Measurements from ENCODE around the gene FSTL4.

FSTL4 gene

DNA sequence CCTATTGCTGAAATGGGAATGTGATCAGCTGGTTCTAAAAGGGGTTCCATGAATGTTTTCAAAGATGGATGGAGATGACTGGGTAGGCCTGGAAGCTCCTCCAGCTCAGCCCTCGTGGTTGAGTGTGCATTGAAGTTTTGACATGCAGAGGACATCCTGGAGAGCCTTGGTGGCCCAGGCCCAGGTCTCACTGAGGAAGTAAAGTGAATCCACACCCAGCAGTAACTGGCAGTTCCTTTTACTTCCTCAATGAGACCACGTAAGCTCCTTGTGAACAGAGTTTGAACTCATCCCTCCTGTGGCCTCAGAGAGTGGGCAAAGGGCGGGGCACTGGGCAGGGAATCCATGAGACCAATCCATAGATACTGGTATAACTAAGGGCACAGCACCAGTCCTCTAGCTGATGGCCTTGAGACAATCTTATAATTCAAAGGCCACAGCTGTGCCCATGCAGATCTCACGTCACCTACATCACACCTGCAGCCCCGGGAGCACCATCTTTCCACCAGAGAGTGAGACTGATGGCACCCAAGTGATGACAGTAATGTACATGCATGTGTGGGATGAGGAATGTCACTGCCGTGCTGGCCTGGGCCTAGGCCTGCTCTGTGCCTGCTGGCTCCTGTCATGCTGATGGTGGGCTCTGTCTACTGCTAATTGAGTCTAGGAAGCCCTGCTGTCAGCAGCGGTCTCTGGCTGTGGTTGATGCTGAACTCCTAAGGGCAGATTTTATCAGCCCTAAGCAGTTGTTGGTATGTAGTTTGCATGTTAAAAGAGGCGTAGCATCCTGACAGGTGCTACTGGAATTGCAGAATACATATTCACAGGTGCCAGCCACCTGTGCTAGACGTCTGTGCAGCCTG lies 257.8 kb downstream of the FSTL4 start:
- DNase-seq (ENCODE audit: extremely low read depth in 1 of 2, low read depth in 1 of 2) = no peak

DNA sequence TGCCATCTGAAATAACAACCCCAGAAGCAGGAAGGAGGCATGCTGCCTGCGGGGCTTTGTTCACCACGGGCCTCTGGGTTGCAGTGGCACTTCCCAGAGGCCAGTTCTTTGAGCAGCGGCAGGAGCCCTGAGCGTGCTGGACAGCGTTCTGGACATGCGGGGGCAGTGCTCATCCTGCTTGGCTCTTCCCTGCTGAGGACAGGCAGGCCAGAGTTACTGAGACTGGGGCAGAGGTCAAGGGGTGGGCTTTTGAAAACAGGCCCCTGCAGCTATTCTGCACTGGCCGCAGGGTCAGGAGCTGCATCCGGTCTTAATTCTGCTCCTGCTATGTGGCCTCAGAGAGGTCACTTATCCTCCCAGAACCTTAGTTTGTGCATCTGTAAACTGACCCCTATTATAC lies 258.6 kb downstream of the FSTL4 start:
- no peak for DNase-seq (ENCODE audit: extremely low read depth in 1 of 2, low read depth in 1 of 2)

- no peak for DNase-seq (ENCODE audit: extremely low read depth in 1 of 2, low read depth in 1 of 2)
Measured at GRCh38 chr5:133348406-133348805, 263.9 kb downstream of the FSTL4 start.

- DNase-seq (ENCODE audit: extremely low read depth in 1 of 2, low read depth in 1 of 2) = no peak
Measured at GRCh38 chr5:133347039-133347438, 265.3 kb downstream of the FSTL4 start.

DNA sequence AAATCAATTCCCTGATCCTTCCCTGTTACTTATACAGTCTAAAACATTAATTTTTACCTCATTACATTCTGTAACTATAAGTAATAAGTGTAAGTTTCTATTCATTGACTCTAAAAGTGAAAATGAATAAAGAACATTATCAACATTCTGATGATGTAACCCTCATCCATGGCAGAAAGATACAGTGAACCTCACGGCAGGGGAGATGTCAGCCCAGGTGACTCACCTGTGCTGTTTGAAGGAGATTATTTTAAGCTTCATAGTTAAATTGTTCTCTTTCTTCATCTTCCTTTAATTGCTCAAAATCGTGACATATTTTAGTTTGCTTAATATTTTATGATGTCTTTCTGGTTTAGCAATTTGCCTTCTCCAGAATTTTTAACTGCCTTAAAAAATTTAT lies 268.1 kb downstream of the FSTL4 start:
- DNase-seq (ENCODE audit: extremely low read depth in 1 of 2, low read depth in 1 of 2) = no peak

DNA sequence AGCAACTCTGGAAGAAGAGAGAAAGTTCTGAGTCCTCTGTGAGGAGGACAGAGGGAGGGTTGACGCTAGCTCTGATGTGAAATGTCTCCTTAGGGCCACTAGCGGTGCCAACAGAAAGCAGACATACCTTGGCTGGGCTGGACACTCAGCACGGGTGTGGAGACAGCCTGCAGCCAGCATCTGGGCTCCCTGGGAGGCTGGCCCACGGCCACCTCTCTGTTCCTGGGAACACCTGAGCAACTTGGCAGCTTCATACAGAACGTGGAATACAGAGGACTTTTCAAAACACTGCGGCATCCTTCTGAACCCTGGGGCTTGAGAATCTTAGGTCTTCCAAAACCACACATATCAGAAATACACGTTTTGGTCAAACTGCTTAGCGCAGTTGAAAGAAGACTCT lies 269.1 kb downstream of the FSTL4 start:
- DNase-seq (ENCODE audit: extremely low read depth in 1 of 2, low read depth in 1 of 2) = no peak

DNA sequence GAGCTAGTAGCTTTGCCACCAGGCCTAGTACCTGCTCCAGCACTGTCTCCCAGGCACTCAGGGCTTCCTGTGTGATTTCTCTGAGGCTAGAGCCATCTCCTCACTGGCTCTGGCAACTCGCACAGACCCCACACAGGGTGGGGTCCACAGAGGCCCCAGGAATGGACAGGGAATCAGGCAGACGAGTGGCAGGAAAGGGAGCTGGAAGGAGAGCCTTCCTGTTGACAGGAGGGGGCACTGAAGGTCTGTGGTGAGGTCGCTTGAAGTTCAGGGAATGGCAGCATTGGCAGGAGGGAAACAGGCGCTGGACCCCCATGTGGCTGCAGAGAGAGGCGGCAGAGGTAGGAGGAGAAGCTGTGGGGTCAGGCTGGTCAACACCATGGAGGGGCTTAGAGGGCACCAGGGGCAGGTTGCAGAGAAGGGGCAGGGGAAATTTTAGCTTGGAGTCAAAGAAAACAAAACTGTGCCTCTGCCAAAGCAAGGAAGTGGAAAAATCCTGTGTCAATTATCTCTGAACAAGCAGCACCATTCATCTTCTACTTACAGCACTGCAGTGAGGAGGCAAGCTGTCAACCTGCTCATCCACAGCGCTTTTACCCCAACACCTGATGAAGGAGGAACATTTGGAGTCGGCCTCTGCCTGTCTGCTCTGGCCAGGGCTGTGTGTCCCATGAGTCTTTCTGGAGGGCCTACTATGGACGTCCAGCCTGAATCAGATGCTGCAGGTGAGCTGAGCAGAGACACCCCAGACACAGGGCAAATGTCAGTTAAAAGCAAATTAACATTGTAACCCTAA lies 270.2 kb downstream of the FSTL4 start:
- no peak for DNase-seq (ENCODE audit: extremely low read depth in 1 of 2, low read depth in 1 of 2)

DNA sequence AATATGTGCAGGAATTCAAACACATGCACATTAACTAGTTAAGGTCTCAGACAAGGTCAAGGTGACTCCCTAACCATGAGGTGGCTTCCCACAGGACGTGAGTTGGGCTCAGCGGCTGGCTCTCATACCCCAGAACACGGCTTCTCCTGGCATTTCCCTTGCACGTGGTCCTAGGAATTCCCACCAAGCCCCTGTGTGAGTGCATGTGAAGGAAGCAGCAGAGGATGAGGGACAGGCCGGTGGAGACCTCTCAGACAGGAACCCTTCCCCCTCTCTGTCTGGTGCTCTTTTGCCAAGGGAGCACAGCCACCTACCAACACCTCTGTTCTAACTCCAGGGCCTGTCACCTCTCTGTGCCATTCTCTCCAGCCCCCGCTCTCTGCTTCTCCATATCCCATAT lies 271.0 kb downstream of the FSTL4 start:
- DNase-seq (ENCODE audit: extremely low read depth in 1 of 2, low read depth in 1 of 2) = no peak

DNA sequence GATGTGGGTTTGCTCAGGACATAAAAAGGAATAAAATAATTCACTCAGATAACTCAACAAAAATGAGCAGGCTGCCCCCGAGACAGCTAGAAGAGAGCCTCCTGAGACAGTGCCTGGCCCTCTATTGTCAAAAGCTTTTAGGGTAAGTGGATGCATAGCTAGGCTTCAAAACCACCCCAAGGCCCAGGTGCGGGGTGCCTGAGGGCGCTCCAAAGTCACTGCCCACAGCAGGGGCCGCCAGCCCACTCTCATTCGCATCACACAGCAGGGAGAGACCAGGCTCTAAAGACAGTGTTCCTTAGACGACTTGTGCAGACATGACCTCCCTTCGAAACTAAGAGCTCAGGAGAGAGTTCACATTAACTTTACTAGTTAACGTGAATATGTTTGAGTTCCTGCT lies 271.5 kb downstream of the FSTL4 start:
- no peak for DNase-seq (ENCODE audit: extremely low read depth in 1 of 2, low read depth in 1 of 2)

DNA sequence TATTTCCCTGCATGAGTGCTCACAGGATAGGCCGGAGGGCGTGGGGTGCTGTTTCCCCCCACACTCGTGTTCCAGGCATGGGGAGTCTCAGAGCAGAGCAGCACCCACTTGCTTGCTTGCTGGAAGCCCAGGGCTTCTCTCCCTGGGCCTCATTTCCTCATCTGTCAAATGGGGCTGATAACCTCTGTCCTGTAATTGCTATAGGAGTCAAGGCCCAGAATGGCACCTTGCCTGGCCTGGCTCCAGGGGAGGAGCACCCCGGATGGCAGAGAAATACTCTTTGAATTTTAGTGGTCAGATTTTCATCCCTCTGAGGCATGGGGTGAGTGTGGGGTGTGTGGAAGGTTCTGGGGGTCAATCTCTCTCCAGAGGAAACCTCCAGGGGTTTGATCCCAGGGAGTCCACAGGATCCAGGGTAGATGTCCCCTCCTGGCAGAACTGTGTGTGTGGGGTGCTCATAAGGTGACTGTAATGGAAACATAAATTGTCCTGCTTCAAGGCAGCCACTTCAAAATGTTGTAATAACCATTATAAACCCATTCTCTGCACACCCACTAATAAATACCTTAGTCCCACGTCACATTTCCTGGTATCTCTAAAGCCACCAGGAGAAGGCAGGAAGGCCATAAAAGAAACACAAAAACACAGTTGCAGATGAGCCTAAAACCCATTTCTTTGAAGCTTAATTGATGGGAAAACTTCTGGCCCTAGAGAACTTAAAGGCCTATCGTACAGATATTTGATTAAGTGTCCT lies 272.2 kb downstream of the FSTL4 start:
- no peak for DNase-seq (ENCODE audit: extremely low read depth in 1 of 2, low read depth in 1 of 2)

DNA sequence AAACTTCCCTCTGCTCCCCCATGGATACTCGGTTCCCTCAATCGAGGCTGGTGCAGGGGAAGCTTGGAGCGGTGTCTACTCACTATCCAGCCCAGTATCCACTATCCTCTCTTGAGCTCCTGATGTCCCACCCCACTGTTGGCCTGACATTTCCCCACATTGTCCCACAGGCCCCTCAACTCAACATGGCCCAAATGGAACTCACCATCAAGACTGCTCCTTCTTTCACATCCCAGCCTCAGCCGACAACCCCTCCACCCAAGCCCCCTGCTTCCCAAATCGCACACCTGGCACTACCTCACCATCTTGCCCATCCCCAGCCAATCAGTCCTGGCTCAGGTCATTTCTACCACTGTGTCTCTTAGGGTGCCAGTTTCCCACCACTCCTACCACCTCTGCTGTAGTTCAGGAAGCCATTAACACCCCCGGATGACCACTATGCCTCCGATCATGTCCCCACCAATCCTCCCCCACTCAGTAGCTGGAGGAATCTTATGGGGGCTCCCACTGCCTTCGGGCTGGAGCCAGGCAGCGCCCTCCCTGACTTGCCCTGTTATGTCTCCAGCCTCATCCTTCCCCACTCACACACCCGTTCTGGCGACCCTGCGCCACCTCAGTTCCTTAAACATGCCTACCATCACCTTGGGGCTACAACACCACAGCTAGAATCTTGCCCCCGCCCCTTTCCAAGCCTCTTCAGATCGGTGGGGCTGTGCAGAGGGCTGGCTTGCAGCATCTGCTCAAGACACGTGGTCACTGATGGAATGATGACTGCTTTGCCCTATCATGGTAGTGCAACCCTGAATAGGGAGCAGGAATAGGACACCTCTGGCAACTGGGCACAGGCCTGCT lies 273.6 kb downstream of the FSTL4 start:
- DNase-seq (ENCODE audit: extremely low read depth in 1 of 2, low read depth in 1 of 2) = no peak

- no peak for DNase-seq (ENCODE audit: extremely low read depth in 1 of 2, low read depth in 1 of 2)
Measured at GRCh38 chr5:133337795-133338445, 274.4 kb downstream of the FSTL4 start.

DNA sequence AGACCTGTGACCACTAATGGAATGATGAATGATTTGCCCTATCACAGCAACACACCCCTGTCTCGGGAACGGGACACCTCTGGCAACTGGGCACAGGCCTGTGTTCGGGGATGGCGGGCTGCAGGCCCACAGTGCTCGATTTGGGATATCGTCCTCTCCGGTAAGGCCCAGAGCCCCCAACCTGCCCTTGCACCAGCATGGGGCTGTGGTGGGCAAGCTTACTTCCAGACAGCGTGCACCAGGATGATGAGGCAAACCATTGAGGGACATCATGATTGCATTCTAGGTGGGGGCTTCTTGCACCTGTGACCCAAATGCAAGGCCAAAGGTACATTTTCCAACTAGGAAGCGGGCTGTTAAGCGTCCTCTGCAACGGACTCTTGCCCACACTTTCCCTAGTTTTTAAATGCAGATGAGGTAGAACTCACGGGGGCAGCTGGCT lies 275.4 kb downstream of the FSTL4 start:
- DNase-seq (ENCODE audit: extremely low read depth in 1 of 2, low read depth in 1 of 2) = no peak

GRCh38 chr5:133336121-133336968 lies 276.0 kb downstream of the FSTL4 start:
- no peak for DNase-seq (ENCODE audit: extremely low read depth in 1 of 2, low read depth in 1 of 2)

DNA sequence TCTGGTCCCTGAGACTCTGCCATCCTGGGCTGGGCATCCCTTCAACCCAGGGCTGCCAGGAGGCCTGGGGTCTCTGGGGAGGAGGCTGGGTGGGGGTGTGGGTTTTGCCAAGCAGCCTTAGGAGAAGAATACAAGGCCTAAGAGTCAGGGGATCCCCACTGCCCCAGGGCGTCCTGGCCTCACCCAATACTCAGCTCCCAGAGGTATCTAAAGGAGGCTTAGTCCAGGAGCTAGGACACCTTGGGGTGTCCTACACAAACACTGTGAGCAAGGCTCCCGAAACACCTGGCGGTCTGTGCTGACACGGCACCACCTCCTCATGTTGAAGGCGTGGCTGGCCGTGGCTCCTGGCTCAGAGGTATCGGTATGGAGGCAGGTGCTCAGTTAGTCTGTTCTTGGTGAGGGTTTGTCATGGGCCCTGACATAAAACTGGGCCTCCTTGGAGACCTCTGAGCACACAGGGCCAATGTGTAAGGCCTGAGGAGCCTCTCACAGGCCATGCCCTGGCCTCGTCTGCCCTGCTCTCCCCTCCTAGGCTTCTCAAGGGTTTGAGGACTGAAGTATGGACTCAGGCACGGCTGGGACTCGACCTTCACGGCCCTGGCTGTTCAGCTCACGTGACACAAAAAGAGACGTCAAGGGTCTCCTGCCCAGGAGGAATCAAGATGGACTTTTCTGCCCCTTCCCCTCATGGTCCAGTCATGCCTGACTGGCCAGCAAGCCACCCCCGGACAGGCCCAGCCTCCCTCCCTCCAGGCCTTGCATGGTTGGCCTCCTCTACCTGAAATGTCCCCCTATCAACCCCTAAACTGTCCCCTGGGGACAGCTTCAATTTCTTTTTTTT lies 277.3 kb downstream of the FSTL4 start:
- no peak for DNase-seq (ENCODE audit: extremely low read depth in 1 of 2, low read depth in 1 of 2)

DNA sequence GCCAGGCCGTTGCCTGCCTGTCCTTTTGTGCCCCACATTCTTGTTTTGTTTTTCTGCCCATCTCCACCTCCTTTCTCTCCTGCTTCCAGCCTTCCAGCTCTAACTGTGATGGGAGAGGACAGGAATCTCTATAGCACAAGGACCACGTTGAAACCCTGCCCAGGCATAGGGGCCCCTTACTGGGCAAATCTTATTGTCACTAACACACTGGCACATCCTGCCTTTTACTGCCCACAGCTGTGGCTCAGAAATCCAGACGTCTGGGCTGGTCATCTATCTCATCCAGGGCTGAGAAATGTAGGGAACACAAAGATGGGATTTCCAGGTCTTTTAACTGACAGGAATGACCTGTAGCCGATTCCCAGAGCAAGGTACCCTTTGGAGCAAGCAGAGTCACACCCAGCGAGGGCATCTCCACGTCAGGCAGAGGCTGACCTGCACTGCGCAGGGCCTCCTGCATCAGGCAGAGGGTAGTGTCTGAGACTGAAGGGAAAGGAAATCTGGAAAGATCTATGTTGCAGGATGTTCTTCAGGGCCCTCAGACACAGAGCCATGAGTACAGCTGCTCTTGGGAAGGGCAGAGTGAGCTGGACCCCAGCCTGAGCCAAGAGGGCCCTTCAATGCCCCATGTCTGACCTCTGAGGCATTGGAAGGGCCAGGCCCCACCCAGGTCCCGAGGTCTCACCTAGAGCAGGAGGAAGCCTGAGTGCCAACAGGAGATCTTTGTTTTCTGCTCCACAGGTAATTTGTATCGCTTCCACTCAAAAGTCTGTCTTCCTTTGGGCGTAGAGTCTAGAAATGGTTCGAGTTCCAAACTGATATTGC lies 278.8 kb downstream of the FSTL4 start:
- no peak for DNase-seq (ENCODE audit: extremely low read depth in 1 of 2, low read depth in 1 of 2)

DNA sequence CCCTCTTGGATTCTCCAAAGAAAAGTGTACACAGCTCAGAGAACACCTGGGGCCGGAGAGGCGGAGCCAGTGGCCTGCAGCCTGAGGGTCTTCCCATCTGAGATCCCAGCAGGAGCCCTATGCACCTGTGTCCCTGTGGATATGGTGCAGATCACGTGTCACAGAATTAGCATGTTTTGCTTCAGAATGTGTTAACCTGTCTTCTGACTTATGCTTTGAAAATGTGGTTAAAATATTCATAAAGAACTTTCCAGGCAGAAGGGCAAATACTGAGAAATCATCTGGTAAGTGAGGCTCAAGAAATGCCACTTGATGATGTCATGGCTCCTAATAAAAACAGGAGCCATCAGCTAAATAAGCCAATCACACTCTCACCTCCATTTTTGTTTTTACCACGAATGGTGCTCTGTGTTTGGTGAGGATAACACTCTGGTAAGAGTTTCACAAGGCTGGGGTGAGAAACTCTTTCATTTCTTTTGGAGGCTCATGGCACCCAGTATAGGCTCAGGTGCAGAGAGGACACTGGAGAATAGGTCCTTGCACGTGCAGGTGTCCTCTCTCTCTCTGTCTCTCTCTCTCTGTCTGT lies 279.8 kb downstream of the FSTL4 start:
- DNase-seq (ENCODE audit: extremely low read depth in 1 of 2, low read depth in 1 of 2) = no peak

Measured in activated CD8-positive, alpha-beta memory T cell treated with anti-CD3 and anti-CD28 coated beads for 1 hour (primary cell).